Caco-2 (cell line): ENCODE results near the gene TEKT4. TPM values are rescaled to one million over a fixed set of nuclear protein-coding genes. Genes with fewer than 3 reads are reported as not detected.

ENCODE experiments used
- BruUV-seq: library from RNA; stranded (reverse); fragments of 400-500 nt; replicated peaks from 2 replicates; lab custom pipeline; 2021; lab: Mats Ljungman, UMichigan
- CTCF ChIA-PET: fragments of 300-600 bp; sonication (Branson Sonifier 250); formaldehyde crosslinking; loops from one replicate; lab custom pipeline; 2022; ENCODE audit warnings: antibody characterized with exemption; lab: Charles Lee
- POLR2A ChIA-PET: fragments of 300-600 bp; sonication (Branson Sonifier 250); formaldehyde crosslinking; loops from one replicate; lab custom pipeline; 2022; ENCODE audit warnings: antibody characterized with exemption; lab: Charles Lee
- DNase-seq, 2 experiments: peaks; one replicate each; pipeline versions ENCODE4 v3.0.0 to v3.0.0-alpha.2; 2020 to 2022
- H3K27me3 ChIP-seq: replicated peaks from 2 replicates; pipeline ENCODE4 v1.6.0; 2011; ENCODE audit warnings: low read length; ENCODE audit not compliant: control insufficient read depth, insufficient read depth
- H3K36me3 ChIP-seq: 2 replicates; pipeline ENCODE4 v1.5.1; 2011; ENCODE audit warnings: low read length; ENCODE audit not compliant: control insufficient read depth, insufficient read depth
- H3K4me1 ChIP-seq: fragments of 250-450 bp; sonication (Bioruptor Pico); 2 replicates; pipeline ENCODE4 v1.5.1; 2020; ENCODE audit warnings: mild to moderate bottlenecking
- H3K4me3 ChIP-seq: 2 replicates; pipeline ENCODE4 v1.5.1; 2011; ENCODE audit warnings: low read depth, mild to moderate bottlenecking, control low read depth, low read length
- H3K9me3 ChIP-seq: fragments of 250-450 bp; sonication (Bioruptor Pico); 2 replicates; pipeline ENCODE4 v1.5.1; 2020; ENCODE audit warnings: mild to moderate bottlenecking, moderate library complexity
- H3K27ac Mint-ChIP-seq: one replicate; pipeline ENCODE4 v1.8.0; 2022; ENCODE audit warnings: mixed read lengths; ENCODE audit not compliant: unreplicated experiment
- H3K27me3 Mint-ChIP-seq: one replicate; pipeline ENCODE4 v1.8.0; 2022; ENCODE audit warnings: mixed read lengths; ENCODE audit not compliant: insufficient read depth, unreplicated experiment
- H3K36me3 Mint-ChIP-seq: one replicate; pipeline ENCODE4 v1.8.0; 2022; ENCODE audit warnings: mild to moderate bottlenecking, mixed read lengths; ENCODE audit not compliant: insufficient read depth, unreplicated experiment
- H3K4me1 Mint-ChIP-seq: one replicate; pipeline ENCODE4 v1.8.0; 2022; ENCODE audit warnings: low read depth, mixed read lengths; ENCODE audit not compliant: unreplicated experiment
- H3K4me3 Mint-ChIP-seq: one replicate; pipeline ENCODE4 v1.8.0; 2022; ENCODE audit warnings: mild to moderate bottlenecking, moderate library complexity, mixed read lengths; ENCODE audit not compliant: unreplicated experiment
- H3K9me3 Mint-ChIP-seq: one replicate; pipeline ENCODE4 v1.8.0; 2022; ENCODE audit warnings: mixed read lengths; ENCODE audit not compliant: unreplicated experiment
- CTCF ChIP-seq, 2 experiments: fragments of 200-600 bp in 1 of 2; IDR thresholded peaks; 1 replicate in 1 of 2; 2 replicates in 1 of 2; pipeline versions ENCODE4 v1.5.1 to v1.8.0; 2011 to 2022; ENCODE audit warnings: antibody characterized with exemption in 1 of 2, control low read depth in 1 of 2, inconsistent platforms in 1 of 2, low read depth in 1 of 2, low read length in 1 of 2, mild to moderate bottlenecking in 1 of 2, moderate library complexity in 1 of 2; ENCODE audit not compliant: insufficient read depth in 1 of 2, severe bottlenecking in 1 of 2, unreplicated experiment in 1 of 2
- intact Hi-C: fragments of 100-400 bp; cut with micrococcal nuclease; formaldehyde crosslinking; loops from one replicate; pipeline ENCODE4 v1.10.0; 2022; ENCODE audit not compliant: unreplicated experiment
- total RNA-seq: library from RNA; stranded (reverse); gene quantifications from 2 replicates; pipeline ENCODE4 v1.2.3, GENCODE V29; 2022

Gene TEKT4
- total RNA-seq, 1 experiment from 2014 or later: not detected

DNA sequence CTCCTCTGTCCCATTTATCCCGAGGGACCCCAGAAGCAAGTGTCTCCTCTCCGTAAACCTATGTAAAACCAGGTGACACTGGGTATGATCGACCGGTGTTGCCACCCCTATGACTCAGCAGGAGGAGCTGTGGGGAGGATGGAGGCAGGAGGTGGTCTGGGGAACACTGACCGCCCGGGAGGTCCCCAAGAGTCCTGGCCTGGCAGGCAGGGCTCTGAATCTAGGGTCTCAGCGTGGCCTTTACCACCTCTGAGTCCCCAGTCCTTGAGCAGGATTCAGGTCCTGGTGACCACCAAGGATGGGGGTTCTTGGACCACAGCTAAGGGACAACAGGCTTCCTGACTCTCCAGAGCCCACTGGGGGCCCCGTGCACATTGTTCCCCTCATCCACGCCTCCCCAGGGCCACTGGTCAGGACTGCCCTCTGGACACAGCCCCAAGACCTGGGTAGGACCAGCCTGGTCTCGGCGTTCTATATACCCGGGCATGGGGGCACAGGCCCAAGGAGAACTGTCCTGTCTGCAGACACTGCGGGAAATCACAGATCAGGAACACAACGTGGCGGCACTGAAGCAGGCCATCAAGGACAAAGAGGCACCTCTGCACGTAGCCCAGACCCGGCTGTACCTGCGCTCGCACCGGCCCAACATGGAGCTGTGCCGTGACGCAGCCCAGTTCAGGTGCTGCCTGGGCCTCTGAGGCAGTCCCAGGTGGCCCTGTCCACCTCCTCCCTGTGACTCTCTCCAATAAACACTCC, 4.0 kb downstream of the TEKT4 start:
- no peak for TF ChIP-seq CTCF (IDR thresholded peaks at IDR 0.05; ENCODE audit: insufficient read depth in 1 of 2, low read depth in 1 of 2, low read length in 1 of 2, severe bottlenecking in 1 of 2, unreplicated experiment in 1 of 2)
- H3K36me3 ChIP-seq: no peaks in the 10 kb centered on the region
- H3K27me3 ChIP-seq: no peaks in the 10 kb centered on the region
- H3K4me3 ChIP-seq: no peak overlapping the region
- H3K4me3 Mint-ChIP-seq: no peak overlapping the region
- ChIA-PET CTCF (interaction anchor here (2.0 kb wide), 1 partner anchor 82 kb away, joined by 7 read pairs; no protein-coding TSS in a partner anchor), POLR2A (no interaction called here)
- H3K27me3 Mint-ChIP-seq: peaks cover 4% of the 10 kb centered on the region
- BruUV-seq: no TSS peak
- no peak overlapping the region for H3K27ac Mint-ChIP-seq
- no peaks in the 10 kb centered on the region for H3K9me3 Mint-ChIP-seq
- H3K4me1 ChIP-seq: no peaks in the 10 kb centered on the region
- no peaks in the 10 kb centered on the region for H3K9me3 ChIP-seq
- H3K4me1 Mint-ChIP-seq: no peaks in the 10 kb centered on the region
- DNase-seq: no peak
- intact Hi-C loops: no loop called here
- no peaks in the 10 kb centered on the region for H3K36me3 Mint-ChIP-seq

GRCh38 chr2:94875820-94876522, 4.7 kb downstream of the TEKT4 start:
- no peaks in the 10 kb centered on the region for H3K4me1 ChIP-seq
- CTCF ChIA-PET: interaction anchor here (2.0 kb wide), 1 partner anchor 81 kb away, joined by 7 read pairs; no protein-coding TSS in a partner anchor
- Mint-ChIP-seq H3K27ac (no peak overlapping the region), H3K27me3 (peaks cover 4% of the 10 kb centered on the region), H3K4me1 (no peaks in the 10 kb centered on the region), H3K9me3 (no peaks in the 10 kb centered on the region), H3K36me3 (no peaks in the 10 kb centered on the region), H3K4me3 (no peak overlapping the region)
- no peak for DNase-seq
- H3K36me3 ChIP-seq: no peaks in the 10 kb centered on the region
- no peak overlapping the region for H3K4me3 ChIP-seq
- H3K27me3 ChIP-seq: no peaks in the 10 kb centered on the region
- intact Hi-C loops: no loop called here
- POLR2A ChIA-PET: no interaction called here
- no peaks in the 10 kb centered on the region for H3K9me3 ChIP-seq
- TF ChIP-seq CTCF (IDR thresholded peaks at IDR 0.05; ENCODE audit: insufficient read depth in 1 of 2, low read depth in 1 of 2, low read length in 1 of 2, severe bottlenecking in 1 of 2, unreplicated experiment in 1 of 2): no peak
- no TSS peak for BruUV-seq

DNA sequence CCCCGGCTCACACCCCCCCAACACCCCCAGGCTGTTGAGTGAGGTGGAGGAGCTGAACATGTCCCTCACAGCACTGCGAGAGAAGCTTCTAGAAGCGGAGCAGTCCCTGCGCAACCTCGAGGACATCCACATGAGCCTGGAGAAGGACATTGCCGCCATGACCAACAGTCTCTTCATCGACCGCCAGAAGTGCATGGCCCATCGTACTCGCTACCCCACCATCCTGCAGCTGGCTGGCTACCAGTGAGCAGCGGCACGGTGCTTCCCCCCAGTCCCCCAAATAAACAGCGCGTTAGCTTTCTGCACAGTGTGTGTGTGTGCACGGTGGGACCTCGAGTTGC, 5.3 kb downstream of the TEKT4 start:
- peaks cover 4% of the 10 kb centered on the region for H3K27me3 Mint-ChIP-seq
- no peaks in the 10 kb centered on the region for H3K4me1 ChIP-seq
- no peak for TF ChIP-seq CTCF (IDR thresholded peaks at IDR 0.05; ENCODE audit: insufficient read depth in 1 of 2, low read depth in 1 of 2, low read length in 1 of 2, severe bottlenecking in 1 of 2, unreplicated experiment in 1 of 2)

More for the DNA sequence above, 5.3 kb downstream of the TEKT4 start:
- Mint-ChIP-seq H3K36me3 (no peaks in the 10 kb centered on the region), H3K27ac (no peak overlapping the region), H3K4me1 (no peaks in the 10 kb centered on the region), H3K4me3 (no peak overlapping the region), H3K9me3 (no peaks in the 10 kb centered on the region)
- ChIA-PET POLR2A (no interaction called here), CTCF (interaction anchor here (2.0 kb wide), 1 partner anchor 80 kb away, joined by 7 read pairs; no protein-coding TSS in a partner anchor)
- H3K27me3 ChIP-seq: no peaks in the 10 kb centered on the region
- H3K9me3 ChIP-seq: no peaks in the 10 kb centered on the region
- no peaks in the 10 kb centered on the region for H3K36me3 ChIP-seq
- DNase-seq: no peak
- H3K4me3 ChIP-seq: no peak overlapping the region
- no TSS peak for BruUV-seq
- intact Hi-C loops: no loop called here
